Measurements from ENCODE around the gene MBP.

GRCh38 chr18:77119851-77120491 lies 12.6 kb downstream of the MBP start:
- no peak for TF ChIP-seq CTCF (IDR thresholded peaks at IDR 0.05)
- TF ChIP-seq POLR2AphosphoS5 (IDR thresholded peaks at IDR 0.05; ENCODE audit: low read depth, low read length) = no peak
- no peak for TF ChIP-seq REST (IDR thresholded peaks at IDR 0.05; ENCODE audit: insufficient read depth in 1 of 2, low read depth in 2 of 2, low read length in 1 of 2)
- TF ChIP-seq SIN3A (IDR thresholded peaks at IDR 0.05; ENCODE audit: borderline replicate concordance, insufficient read depth, low read depth, low read length) = no peak
